OCI-LY1 (cell line): ENCODE measurements around the gene TMEM131.
"Not testable (repeated sequence)": the region's sequence is repeated elsewhere in the genome, so short reads cannot be mapped to it uniquely, and the experiment has no call there.

ENCODE experiments used
- CTCF ChIP-seq: fragments of 200-600 bp; sonication (generic), shearing (Covaris generic); IDR thresholded peaks from 2 replicates; pipeline ENCODE4 v1.5.1; 2017; ENCODE audit warnings: mild to moderate bottlenecking, antibody characterized with exemption, low read length, moderate library complexity, mixed read lengths
- EZH2 ChIP-seq: fragments of 200-600 bp; sonication (generic), shearing (Covaris generic); IDR thresholded peaks from 2 replicates; pipeline ENCODE4 v1.8.0; 2017; ENCODE audit warnings: borderline replicate concordance, mixed run types, mild to moderate bottlenecking, antibody characterized with exemption, low read length, moderate library complexity, mixed read lengths

DNA sequence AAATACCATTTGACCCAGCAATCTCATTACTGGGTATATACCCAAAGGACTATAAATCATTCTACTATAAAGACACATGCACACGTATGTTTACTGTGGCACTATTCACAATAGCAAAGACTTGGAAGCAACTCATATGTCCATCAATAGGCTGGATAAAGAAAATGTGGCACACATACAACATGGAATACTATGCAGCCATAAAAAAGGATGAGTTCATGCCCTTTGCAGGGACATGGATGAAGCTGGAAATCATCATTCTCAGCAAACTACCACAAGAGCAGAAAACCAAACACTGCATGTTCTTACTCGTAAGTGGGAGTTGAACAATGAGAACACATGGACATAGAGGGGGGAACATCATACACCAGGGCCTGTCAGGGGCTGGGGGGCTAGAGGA is 117.4 kb downstream of the TMEM131 start:
- TF ChIP-seq CTCF, EZH2: not testable (repeated sequence)
